ENCODE data around the gene KBTBD4. TPM values are rescaled to one million over a fixed set of nuclear protein-coding genes. Genes with fewer than 3 reads are reported as not detected.
A peak's percentile ranks its signal among the peaks of the same experiment; 100 is the strongest.

Gene KBTBD4
- 21.3 and 26.9 TPM in 2 replicates for total RNA-seq (2014; rRNA removed; shearing (Covaris generic))

DNA sequence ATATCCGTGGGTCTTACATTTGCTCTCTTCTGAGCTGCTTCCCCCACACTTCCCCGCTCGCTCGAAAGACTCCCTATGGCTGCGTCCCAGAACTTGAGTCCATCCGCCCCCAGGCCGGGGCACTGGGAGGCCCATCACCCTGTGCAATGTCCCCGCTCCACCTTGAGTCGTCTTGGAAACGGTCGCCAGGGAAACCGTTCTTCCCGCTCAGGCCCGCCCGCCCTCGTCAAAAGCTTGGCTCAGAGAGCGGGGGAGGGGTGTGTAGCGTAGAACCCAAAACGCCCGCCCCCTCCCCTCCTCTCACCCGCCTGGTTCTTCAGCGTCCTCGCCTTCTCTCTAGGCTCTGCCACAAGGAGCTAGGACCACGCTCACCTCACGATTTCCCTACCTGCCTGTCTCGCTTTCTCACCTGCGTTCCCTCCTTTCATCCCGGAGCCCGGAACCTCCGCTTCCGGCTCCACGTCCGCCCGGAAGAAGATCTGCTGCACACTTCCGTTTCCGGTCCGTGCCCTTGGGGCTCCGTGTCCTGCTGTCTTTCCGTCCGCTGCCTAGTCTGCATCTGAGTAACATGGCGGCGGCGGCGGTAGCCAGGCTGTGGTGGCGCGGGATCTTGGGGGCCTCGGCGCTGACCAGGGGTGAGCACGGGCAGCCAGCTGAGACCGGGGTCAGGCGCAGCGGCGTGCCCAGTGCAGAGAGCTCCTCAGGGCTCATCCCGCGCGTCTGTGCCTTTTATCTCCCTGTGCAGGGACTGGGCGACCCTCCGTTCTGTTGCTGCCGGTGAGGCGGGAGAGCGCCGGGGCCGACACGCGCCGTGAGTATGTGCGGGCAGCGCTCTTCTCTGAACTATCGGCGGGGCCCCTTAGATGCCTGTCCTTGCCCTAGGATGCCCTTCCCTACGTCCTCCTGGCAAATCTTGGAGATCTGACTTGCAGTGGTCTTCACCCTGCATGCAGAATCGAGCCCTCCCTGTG, at the start of gene KBTBD4, which contains the start of gene NDUFS3:
Gene KBTBD4 (minus strand): TSS at position 447 of the 971 bp plus-strand sequence. CDS start 19 bp downstream, at position 428.
Gene NDUFS3 (plus strand): TSS at position 551 of the 971 bp plus-strand sequence. CDS start 18 bp downstream, at position 569.
- peak; percentile 88 for DNase-seq (ENCODE audit: low read depth)

DNA sequence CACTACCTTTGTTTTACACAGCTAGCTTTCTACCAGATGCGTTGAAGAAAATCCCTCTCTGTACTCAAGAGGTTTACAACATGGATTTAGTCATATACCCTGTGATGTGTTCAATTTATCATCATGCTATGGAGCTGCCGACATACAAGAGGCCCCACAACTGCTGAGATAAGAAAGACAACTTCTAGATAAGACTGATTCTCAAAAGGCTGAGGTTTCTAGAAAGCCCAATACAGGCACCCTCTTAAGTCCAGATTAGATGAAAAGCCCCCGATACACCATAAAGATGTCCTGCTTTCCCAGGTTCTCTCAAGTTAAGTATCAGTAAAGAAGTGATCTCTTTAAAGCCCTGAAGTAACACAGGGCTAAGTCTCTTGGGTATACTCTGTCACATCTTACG, 49.3 kb upstream of the KBTBD4 start:
- DNase-seq (ENCODE audit: low read depth), result no peak

DNA sequence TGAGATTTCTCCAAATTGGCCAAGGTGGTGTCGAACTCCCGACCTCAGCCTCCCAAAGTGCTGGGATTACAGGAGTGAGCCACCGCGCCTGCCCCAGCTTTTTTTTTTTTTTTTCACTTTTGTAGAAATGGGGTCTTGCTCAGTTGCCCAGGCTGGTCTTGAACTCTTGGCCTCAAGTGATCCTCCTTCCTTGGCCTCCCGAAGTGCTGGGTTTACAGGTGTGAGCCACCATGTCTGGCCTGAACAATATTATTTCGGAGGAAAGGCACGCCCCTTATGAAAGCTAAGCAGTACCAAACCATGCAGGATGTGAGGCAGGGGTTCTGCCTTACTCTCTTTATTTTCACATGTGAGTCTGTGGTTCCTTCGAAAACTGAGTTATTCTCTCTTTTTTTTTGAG, 47.5 kb upstream of the KBTBD4 start:
- DNase-seq (ENCODE audit: low read depth), result no peak

DNA sequence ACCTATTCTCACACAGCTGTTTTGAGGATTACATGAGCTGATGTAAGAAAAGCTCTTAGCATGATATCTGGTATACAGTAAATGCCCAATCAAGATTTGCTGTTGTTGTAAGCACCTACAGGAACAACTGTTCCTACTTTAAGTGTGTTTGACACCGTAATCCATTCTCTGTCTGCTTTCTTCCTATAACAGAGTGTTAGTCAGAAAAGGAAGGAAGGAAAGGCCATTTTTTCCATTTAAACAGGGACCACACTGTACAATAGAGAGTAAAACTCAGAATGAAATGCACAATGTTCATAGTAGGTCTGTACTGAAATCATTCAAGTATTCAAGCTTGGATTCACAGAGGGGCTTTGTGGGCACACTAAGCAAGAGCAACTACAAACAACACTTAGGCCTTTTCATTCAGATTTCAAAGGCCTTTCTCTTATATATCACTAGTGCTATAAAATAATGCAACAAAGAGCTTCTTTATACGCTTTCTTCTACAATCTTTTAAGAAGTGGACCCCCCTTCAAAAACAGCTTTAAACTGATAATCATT, 42.1 kb upstream of the KBTBD4 start:
- no peak for DNase-seq (ENCODE audit: low read depth)

DNA sequence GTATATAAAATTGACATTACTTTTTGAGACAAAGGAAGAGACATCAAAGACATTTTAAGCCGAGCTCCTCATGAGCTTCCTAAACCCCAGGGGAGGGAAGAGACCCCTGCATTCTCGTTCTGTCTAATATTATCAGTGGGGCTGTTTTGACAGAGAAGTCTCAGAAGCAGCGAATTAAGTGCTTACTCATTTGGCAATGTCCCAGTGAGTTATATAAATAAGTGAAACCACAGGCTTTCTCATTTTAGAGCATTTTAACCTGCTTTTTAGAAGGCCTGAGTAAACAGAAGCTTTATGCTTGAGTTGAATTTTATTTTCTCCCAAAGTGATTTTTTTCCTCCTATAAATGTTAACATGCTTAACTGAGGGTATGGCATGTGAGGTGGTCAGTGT, 38.6 kb upstream of the KBTBD4 start:
- DNase-seq (ENCODE audit: low read depth), result no peak

DNA sequence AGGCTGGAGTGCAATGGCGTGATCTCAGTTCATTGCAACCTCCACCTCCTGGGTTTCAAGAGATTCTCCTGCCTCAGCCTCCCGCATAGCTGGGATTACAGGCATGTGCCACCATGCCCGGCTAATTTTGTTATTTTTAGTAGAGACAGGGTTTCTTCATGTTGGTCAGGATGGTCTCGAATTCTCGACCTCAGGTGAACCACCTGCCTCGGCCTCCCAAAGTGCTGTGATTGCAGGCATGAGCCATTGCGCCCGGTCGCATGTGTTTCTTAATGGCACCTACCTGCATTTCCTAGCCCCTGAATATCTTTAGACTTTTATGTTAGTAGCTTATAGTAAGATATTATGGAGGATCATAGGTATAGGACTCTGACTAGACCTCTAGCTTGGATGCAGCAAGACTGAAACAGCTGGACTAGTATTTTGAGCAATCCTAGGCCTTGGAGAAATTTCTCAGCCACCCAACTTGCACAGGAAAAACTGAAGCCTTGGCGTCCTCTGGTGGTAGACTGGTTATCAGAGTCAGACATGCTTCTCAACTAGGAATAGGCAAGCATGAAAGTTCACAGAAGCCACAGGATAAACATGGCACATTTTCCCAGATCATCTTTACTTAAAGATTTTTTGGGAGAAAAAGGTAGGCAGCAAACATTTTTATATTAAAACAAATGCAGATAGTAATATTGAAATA, 38.1 kb upstream of the KBTBD4 start:
- peak; percentile 30 for DNase-seq (ENCODE audit: low read depth)

DNA sequence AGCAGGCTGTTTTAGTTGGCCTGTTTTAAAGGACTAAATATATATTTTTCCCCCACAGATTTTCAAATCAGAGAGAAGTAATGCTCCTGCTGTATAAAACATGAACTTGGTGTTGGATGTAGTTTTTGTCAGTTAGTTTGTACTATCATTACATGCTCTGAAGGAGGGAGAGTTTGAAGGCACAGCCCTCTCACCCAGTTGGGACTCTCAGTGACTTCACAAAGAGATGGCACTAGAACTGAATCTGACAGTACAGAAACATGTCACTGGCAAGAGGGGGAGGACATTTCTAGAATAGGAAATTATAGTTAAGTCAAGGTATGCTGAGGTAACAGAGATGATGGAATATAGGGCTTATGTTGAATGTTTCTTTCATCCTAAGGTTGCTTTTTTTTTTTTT, 36.5 kb upstream of the KBTBD4 start:
- DNase-seq (ENCODE audit: low read depth), result no peak

DNA sequence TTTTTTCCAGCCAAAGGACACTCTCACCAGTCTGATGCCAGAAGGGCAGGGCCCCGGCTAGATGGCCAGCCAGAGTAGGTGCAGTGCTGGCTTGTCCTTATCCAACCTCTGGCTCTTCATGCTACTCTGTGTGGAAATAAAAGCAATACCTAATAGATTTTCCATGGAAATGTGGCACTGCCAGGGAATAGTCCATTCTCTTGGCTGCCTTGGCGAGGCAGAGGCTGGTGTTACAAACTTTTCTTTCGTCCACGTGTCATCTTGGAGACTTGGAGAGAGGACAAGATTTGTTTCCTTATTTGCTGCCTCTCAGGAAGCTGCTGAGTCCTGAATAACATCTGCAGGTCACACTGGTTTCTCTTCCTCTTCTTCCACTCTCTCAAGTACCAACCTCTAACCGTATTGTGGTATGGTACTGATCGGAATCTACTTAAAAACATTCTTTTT, 32.6 kb upstream of the KBTBD4 start:
- no peak for DNase-seq (ENCODE audit: low read depth)

DNA sequence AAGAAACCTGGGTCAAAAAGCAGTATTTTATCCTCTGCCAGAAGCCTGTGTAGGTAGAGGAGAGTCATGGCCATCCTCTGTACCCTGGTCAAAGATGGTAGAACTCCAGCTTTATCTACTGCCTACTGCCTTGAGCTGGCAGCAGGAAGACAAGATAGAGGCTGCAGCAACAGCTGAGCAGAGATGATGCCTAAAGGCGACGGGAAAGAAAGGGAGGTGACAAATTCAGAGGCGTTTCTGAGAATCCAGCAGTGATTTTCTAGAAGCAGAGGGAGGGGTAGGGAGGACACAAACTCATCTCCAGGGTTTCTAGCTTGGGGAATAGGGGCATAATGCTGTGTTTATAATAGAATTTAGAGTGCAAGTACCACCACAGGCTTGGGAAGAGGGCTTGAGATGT, 30.9 kb upstream of the KBTBD4 start:
- no peak for DNase-seq (ENCODE audit: low read depth)

DNA sequence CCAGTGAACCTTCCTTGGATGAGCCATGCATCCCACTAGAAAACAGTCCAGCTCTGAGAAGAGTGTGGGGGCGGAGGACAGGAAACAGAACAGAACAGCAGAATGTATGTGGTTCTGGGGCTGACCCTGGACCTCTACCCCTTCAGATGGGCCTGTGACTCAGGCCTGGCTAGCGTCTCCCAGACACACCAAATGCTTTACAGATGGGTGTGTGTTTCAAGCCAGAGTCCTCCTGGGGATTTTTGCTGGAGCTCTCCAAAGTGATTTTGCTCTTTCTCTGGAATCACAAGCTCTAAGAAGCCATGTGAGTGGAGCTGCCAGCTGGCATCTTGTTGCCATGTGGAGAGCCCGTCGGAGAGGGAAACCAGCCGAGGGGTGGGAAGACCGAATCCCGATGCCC, 28.6 kb upstream of the KBTBD4 start:
- DNase-seq (ENCODE audit: low read depth), result peak; percentile 66

DNA sequence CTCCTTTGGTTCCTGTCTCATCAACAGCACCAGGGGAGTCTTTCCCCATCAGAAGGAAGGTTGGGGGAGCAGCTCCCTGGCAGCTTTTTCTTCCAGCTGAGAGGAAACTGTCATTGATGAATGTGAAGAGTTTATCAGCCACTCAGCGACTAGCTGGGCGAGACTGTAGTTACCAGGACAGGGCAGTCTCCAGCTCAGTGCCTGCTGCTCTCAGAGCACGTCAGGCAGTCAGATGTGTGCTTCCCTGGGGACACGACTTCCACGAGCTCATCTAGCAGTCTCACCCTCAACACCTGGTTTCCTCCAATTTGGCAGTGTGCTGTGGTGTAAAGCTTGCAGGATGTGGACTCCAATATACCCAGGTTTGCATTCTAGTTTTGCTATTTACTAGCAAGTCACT, 28.0 kb upstream of the KBTBD4 start:
- no peak for DNase-seq (ENCODE audit: low read depth)

DNA sequence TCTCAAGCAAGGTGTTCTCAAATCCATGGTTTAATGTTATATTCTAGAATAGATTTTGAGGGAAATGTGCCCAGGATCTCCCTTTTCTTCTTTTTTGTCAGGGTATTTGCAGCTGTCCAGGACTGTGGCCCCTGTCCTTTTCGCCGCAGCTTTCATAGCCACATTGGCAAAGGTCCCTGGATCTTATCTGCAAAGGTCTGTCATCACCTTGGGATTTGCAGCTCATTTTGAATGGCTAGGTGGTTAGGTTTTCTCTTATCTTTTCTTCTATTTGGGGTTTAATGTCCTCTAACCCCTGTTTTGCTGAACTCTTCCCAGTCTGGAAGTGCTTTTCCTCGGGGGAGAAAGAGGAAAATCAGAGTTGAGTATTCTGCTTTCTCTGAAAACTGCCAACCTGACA, 27.2 kb upstream of the KBTBD4 start:
- DNase-seq (ENCODE audit: low read depth), result no peak

DNA sequence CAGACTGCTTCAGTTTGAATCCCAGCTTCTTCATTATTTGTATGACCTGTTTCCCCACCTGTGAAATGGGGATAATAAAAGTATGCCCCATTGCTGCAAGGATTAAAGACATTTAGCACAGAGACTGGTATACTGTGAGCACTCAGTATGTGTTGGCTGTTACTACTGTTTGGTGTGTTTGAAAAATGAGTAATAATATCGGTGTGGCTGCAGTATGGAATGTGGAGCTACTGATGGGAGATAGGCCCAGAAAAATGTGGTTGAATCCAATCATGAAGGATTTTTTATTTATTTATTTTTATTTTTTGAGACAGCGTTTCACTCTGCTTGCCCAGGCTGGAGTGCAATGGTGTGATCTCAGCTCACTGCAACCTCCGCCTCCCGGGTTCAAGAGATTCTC, 24.5 kb upstream of the KBTBD4 start:
- DNase-seq (ENCODE audit: low read depth), result no peak

DNA sequence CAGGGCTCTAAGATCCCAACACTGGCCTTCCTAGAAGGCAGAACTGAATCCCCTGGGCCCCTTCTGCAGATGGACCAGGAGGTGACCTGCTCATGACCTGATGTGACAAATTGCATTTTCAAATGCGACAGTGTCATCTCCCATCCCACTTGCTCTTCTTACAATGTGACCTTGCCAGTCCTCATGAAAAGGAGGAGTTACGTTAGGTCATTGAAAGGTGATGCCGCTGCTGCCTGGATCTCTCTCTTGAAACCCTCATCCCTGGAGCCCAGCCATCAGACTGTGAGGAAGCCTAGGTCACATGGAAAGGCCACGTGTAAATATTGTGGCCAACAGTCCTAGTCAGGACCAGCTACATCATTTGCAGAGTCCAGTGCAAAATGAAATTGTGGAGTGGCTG, 21.1 kb upstream of the KBTBD4 start:
- DNase-seq (ENCODE audit: low read depth), result no peak

DNA sequence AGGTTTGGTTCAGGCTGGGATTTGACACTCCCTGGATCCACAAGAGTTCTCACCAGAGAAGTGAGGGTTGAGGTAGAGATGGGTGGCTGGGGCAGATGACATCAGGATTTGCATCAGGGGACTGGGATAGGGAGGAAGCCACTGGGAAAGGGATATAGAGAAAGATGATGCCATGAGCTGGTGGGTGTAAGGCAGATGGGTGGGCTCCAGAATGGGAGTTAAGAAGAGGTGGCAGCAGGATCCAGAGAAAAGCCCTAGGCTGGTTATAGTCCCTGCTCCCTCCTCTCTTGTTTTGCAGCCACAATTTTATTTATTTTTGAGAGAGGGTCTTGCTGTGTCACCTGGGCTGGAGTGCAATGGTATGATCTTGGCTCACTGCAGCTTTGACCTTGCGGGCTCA, 17.2 kb upstream of the KBTBD4 start:
- no peak for DNase-seq (ENCODE audit: low read depth)

DNA sequence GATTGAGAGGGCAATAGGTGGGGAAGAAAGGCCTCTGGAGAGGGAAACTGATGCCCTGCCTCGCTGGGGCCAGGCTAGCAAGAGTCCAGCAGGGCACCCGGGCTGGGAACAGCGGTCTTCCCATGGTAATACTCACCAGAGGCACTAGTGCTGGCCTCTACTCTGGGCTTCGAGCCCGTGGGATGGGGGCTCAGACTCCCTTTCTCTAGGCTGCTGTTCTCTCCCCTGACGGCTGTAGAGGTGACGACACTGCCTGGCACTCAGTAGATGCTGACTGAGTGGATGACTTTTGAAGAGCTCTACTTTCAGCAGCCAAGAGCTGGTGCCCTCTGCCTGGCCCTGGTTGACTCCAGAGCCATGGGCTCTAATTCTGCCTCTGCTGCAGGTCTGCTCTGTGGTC, 16.3 kb upstream of the KBTBD4 start:
- DNase-seq (ENCODE audit: low read depth), result no peak

DNA sequence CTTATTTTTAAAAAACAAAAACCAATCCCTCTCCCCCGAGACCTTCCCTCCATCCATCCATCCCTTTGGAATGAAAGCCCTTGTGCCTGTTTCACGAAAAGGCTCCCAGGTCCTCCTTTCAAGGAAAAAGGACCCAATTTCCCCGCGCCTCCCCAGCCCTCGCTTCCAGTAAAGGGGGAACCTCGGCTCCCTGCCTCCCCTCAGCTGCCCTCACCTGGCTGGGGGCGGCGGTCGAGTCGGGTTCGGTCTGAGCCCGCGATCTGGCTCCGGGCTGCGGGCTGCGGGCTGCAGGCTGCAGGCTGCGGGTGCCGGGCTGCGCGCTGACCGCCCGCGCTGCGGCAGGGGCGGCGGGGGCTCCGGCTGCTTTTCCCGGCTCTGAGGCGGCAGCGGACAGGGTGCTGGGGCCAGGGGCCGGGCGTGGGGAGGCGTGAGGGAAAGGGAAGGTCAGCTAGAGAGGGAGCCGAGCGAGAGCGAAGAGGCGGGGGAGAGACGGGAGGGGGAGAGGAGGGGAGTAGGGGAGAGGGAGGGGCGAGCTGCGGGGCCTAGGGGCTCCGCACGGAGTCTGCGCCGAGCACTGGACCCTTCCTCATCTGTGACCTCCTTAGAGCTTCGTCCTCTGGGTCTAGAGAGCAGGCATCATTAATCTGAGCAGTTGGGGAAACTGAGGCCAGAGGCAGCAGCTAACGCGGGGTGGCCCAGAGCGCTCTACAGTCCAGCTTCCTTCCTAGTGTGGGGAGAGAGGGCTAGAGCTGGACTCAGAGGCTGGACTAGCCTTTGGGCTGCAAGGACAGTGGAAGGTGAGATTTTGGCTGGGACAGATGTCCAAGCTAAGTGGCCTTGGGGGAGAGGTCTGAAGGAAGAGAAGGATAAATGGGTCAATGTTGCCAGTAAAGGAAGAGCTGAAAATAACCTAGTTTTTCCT, 15.4 kb upstream of the KBTBD4 start, which contains the start of gene C1QTNF4:
Gene C1QTNF4 (minus strand): TSS at position 478 of the 922 bp plus-strand sequence. CDS start 3,601 bp downstream, outside the sequence.
- no peak for DNase-seq (ENCODE audit: low read depth)

DNA sequence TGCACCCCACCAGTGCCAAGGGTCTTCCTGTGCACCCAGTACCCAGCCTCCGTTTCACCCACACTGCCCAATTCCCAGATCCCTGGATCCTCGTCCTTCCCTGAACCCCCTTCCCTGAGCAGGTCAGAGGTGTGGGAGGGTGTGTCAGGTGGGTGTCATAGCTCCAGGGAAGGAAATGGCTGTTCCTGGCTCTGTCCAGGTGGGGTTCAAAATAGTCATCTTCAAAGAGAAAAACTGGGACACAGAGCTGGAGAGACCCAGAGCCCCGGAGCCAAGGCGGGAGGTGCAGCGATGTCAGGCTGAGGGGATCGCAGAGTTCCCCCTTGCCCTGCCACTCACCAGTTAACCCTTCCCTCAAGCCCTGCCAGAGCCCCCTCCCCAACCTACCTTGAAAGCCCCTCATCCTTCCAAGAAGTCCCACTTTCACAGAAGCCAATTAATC, 14.7 kb upstream of the KBTBD4 start:
- DNase-seq (ENCODE audit: low read depth), result no peak

DNA sequence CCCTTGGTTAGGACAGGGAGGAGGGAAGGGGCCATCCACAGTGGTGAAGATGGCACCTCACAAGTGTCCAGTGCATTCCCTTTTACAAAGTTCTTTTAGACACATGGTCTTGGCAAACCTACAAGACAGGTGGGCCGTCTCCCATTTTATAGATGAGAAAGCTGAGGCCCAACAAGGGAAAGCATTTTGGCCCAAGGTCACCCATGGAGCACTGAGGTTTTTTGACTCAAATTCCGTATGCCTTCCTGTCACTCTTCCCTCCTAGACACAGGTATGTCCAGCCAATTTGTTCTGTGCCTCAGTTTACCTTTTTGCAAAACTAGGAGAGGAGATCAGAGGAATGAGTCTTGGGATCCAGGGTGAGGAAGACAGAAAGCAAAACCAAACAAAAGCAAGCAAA, 14.2 kb upstream of the KBTBD4 start:
- DNase-seq (ENCODE audit: low read depth), result no peak

DNA sequence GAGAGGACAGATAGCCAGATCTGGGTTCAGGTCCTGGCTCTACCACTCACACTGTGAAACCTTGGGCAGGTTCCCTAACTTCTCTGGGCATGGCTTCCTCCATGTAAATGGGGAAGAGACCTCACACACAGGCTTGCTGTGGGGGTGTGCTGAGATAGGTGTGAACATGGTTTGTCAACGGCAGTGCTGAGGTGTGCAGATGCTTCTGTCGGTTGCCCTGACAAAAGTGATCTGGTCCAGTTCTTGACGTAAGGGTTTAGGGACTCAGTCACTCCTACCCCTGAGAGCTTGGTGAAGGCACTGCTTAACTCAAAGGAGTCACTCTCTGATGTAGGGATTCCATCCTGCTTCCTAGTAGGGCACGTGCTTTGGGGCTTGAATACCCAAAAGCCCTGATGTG, 13.5 kb upstream of the KBTBD4 start:
- no peak for DNase-seq (ENCODE audit: low read depth)

DNA sequence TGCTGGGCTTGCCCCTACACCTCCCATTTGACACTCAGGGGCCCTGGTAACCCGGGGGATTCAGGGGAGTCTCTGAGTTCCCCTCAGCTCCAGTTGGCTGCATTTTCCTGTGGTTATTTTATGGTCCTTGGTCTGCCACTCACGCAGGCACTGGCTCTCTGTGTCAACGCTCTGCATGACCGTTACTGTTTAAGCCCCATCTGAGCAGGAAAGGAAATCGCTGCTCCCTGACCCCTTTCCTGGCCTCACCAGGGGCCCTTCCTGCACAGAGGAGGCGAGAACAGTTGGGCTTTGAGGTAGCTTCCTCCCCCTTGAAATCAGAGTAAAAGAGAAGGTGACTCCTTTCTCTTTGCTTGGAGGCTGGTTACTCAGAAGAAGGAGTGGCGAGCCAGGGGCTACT, 13.0 kb upstream of the KBTBD4 start:
- no peak for DNase-seq (ENCODE audit: low read depth)

Data from Daoy (cell line).